Small intestine (tissue), 7 donors: ENCODE measurements around the gene CHD9. TPM values are rescaled to one million over a fixed set of nuclear protein-coding genes. Genes with fewer than 3 reads are reported as not detected.
A peak's percentile ranks its signal among the peaks of the same experiment; 100 is the strongest.

Experiments used
- DNase-seq, 2 donors: peaks; one replicate each; pipeline versions ENCODE4 v3.0.0 to v3.0.0-alpha.2; 2013
- FAIRE-seq: peaks from 2 replicates; lab custom pipeline; 2012; peaks lifted over from hg19 to GRCh38; lab: Jason Lieb, UNC
- H3K27ac ChIP-seq, 3 donors: one replicate each; pipeline ENCODE4 v1.5.1; 2013; ENCODE audit warnings: low read length in 2 of 3, mild to moderate bottlenecking in 2 of 3, control low read depth in 1 of 3, inconsistent platforms in 1 of 3, low read depth in 1 of 3, moderate library complexity in 1 of 3
- H3K27me3 ChIP-seq, 3 donors: one replicate each; pipeline ENCODE4 v1.6.1; 2013; ENCODE audit warnings: low read length in 3 of 3, inconsistent platforms in 1 of 3; ENCODE audit not compliant: control insufficient read depth in 3 of 3, insufficient read depth in 3 of 3
- H3K36me3 ChIP-seq, 3 donors: one replicate each; pipeline ENCODE4 v1.6.1; 2013; ENCODE audit warnings: low read length in 3 of 3, inconsistent platforms in 1 of 3, low read depth in 1 of 3, mild to moderate bottlenecking in 1 of 3, moderate library complexity in 1 of 3; ENCODE audit not compliant: control insufficient read depth in 3 of 3, insufficient read depth in 2 of 3
- H3K4me1 ChIP-seq, 3 donors: one replicate each; pipeline ENCODE4 v1.6.1; 2013; ENCODE audit warnings: low read length in 2 of 3, inconsistent platforms in 1 of 3, low read depth in 1 of 3, mild to moderate bottlenecking in 1 of 3, moderate library complexity in 1 of 3; ENCODE audit not compliant: control insufficient read depth in 3 of 3, insufficient read depth in 2 of 3
- H3K4me3 ChIP-seq, 3 donors: one replicate each; pipeline ENCODE4 v1.5.1; 2013; ENCODE audit warnings: low read length in 3 of 3, control low read depth in 1 of 3, inconsistent platforms in 1 of 3, low read depth in 1 of 3, mild to moderate bottlenecking in 1 of 3, moderate library complexity in 1 of 3
- H3K9me3 ChIP-seq, 2 donors: one replicate each; pipeline ENCODE4 v1.6.1; 2013; ENCODE audit warnings: low read depth in 1 of 2, low read length in 1 of 2; ENCODE audit not compliant: control insufficient read depth in 2 of 2, insufficient read depth in 1 of 2
- WGBS, 3 donors: extraction: QIAGEN DNeasy Blood & Tissue Kit; methylation state at CpG; one replicate each; pipeline ENCODE4 v1.1.7; 2013; 5-methylcytosine and 5-hydroxymethylcytosine counted together
- polyA plus RNA-seq, 4 donors: library from polyadenylated mRNA; stranded (reverse) in 3 of 4; unstranded in 1 of 4; fragments of 200-250 nt in 3 of 4; fragments of 120-200 nt in 1 of 4; gene quantifications; one replicate each; pipeline versions ENCODE4 v1.2.1 to v1.2.3, GENCODE V29; 2013
- donor health status: healthy with polysubstance abuse.
- donor health status: control.
- donor health status: control.
- donor health status: Bipolar disorder and iron deficiency.
- donor health status: healthy.

Gene CHD9
- polyA plus RNA-seq, 4 donors: 7.6 to 33.5 (median 11.2) TPM

- peaks cover 0 to 23% (median 5%) of the 10 kb centered on the region in 3 donors for H3K4me1 ChIP-seq
- H3K4me3 ChIP-seq: no peak overlapping the region
- DNase-seq (no peak), FAIRE-seq (no peak)
- H3K36me3 ChIP-seq: peaks cover 0 to 3% (median 2%) of the 10 kb centered on the region in 3 donors
- WGBS, 3 donors: 96 to 99% (median 96%) methylated on average over 3 of the region's 3 CpGs
- no peaks in the 10 kb centered on the region for H3K27me3 ChIP-seq
- H3K9me3 ChIP-seq: peaks cover 0 to 4% of the 10 kb centered on the region in 2 donors
- no peak overlapping the region for H3K27ac ChIP-seq
These were observed 27.1 kb downstream of the CHD9 start for GRCh38 chr16:53081686-53082407.

- 45 to 83% (median 61%) methylated on average over 4 of the region's 4 CpGs for WGBS, 3 donors
- H3K4me1 ChIP-seq: peaks cover 0 to 23% (median 5%) of the 10 kb centered on the region in 3 donors
- H3K4me3 ChIP-seq: no peak overlapping the region
- FAIRE-seq: no peak
- no peak overlapping the region for H3K27ac ChIP-seq
- DNase-seq: no peak
- H3K36me3 ChIP-seq: peaks cover 0 to 3% (median 2%) of the 10 kb centered on the region in 3 donors
- peaks cover 0 to 4% of the 10 kb centered on the region in 2 donors for H3K9me3 ChIP-seq
- no peaks in the 10 kb centered on the region for H3K27me3 ChIP-seq
These were observed 27.7 kb downstream of the CHD9 start for GRCh38 chr16:53082509-53082908.

GRCh38 chr16:53083119-53083518 lies 28.3 kb downstream of the CHD9 start:
- H3K27me3 ChIP-seq: no peaks in the 10 kb centered on the region
- no peak overlapping the region for H3K27ac ChIP-seq
- H3K4me3 ChIP-seq: no peak overlapping the region
- FAIRE-seq (no peak), DNase-seq (peak in 1 of 2 donors; percentile 40)
- no peaks in the 10 kb centered on the region for H3K9me3 ChIP-seq
- H3K36me3 ChIP-seq: peaks cover 0 to 2% (median 0%) of the 10 kb centered on the region in 3 donors
- WGBS, 3 donors: 56 to 63% (median 61%) methylated on average over 1 of the region's 1 CpG
- H3K4me1 ChIP-seq: peaks cover 0 to 23% (median 5%) of the 10 kb centered on the region in 3 donors

- Histone ChIP-seq H3K36me3 (no peaks in the 10 kb centered on the region), H3K4me1 (peaks cover 0 to 23% (median 5%) of the 10 kb centered on the region in 3 donors), H3K27ac (no peak overlapping the region), H3K4me3 (no peak overlapping the region), H3K27me3 (no peaks in the 10 kb centered on the region), H3K9me3 (no peaks in the 10 kb centered on the region)
- DNase-seq (no peak), FAIRE-seq (no peak)
- WGBS, 3 donors: 86 to 99% (median 93%) methylated on average over 3 to 4 of the region's 4 CpGs
These were observed 29.4 kb downstream of the CHD9 start for GRCh38 chr16:53084141-53084541.

GRCh38 chr16:53084746-53085334 lies 30.0 kb downstream of the CHD9 start:
- WGBS, 3 donors: 79 to 93% (median 88%) methylated on average over 8 of the region's 8 CpGs
- no peak overlapping the region for H3K4me3 ChIP-seq
- H3K4me1 ChIP-seq: peaks cover under 1 to 27% (median 5%) of the 10 kb centered on the region in 3 donors
- no peaks in the 10 kb centered on the region for H3K27me3 ChIP-seq
- DNase-seq: no peak
- H3K36me3 ChIP-seq: peaks cover 0 to 2% (median 0%) of the 10 kb centered on the region in 3 donors
- FAIRE-seq: no peak
- peak overlapping the region in 2 of 3 donors; percentile 44 to 82 for H3K27ac ChIP-seq
- no peaks in the 10 kb centered on the region for H3K9me3 ChIP-seq

- H3K9me3 ChIP-seq: no peaks in the 10 kb centered on the region
- H3K4me3 ChIP-seq: no peak overlapping the region
- WGBS, 3 donors: 13 to 37% (median 21%) methylated on average over 4 of the region's 4 CpGs
- FAIRE-seq: no peak
- H3K36me3 ChIP-seq: peaks cover 0 to 2% (median 0%) of the 10 kb centered on the region in 3 donors
- peak overlapping the region in 2 of 3 donors; percentile 44 to 82 for H3K27ac ChIP-seq
- no peaks in the 10 kb centered on the region for H3K27me3 ChIP-seq
- DNase-seq: peak in 1 of 2 donors; percentile 41
- H3K4me1 ChIP-seq: peaks cover 5 to 24% (median 9%) of the 10 kb centered on the region in 3 donors
These were observed 30.6 kb downstream of the CHD9 start for GRCh38 chr16:53085369-53085843.

GRCh38 chr16:53085931-53086421 lies 31.2 kb downstream of the CHD9 start:
- no peak for FAIRE-seq
- H3K27me3 ChIP-seq: no peaks in the 10 kb centered on the region
- peaks cover 0 to 2% (median 0%) of the 10 kb centered on the region in 3 donors for H3K36me3 ChIP-seq
- 55 to 74% (median 61%) methylated on average over 6 of the region's 6 CpGs for WGBS, 3 donors
- peaks cover 9 to 26% (median 13%) of the 10 kb centered on the region in 3 donors for H3K4me1 ChIP-seq
- DNase-seq: no peak
- H3K27ac ChIP-seq: peak overlapping the region in 2 of 3 donors; percentile 9 to 44
- H3K9me3 ChIP-seq: no peaks in the 10 kb centered on the region
- H3K4me3 ChIP-seq: no peak overlapping the region

- Histone ChIP-seq H3K27me3 (no peaks in the 10 kb centered on the region), H3K4me1 (peaks cover 9 to 31% (median 13%) of the 10 kb centered on the region in 3 donors), H3K9me3 (no peaks in the 10 kb centered on the region), H3K27ac (no peak overlapping the region), H3K4me3 (no peak overlapping the region), H3K36me3 (peaks cover 0 to 2% (median 0%) of the 10 kb centered on the region in 3 donors)
- WGBS, 3 donors: 72 to 86% (median 80%) methylated on average over 3 of the region's 3 CpGs
- no peak for FAIRE-seq
- no peak for DNase-seq
These were observed 32.3 kb downstream of the CHD9 start for GRCh38 chr16:53087101-53087500.
